Measurements from ENCODE around the gene CEP41.

Gene CEP41

GRCh38 chr7:130346941-130347340 is 93.9 kb downstream of the CEP41 start:
- DNase-seq, result no peak

- DNase-seq, result no peak
These were observed 94.5 kb downstream of the CEP41 start for GRCh38 chr7:130346177-130346905.

- no peak for DNase-seq
These were observed 95.1 kb downstream of the CEP41 start for GRCh38 chr7:130345725-130346124.

- DNase-seq, result no peak
These were observed 95.7 kb downstream of the CEP41 start for GRCh38 chr7:130345136-130345535.

GRCh38 chr7:130344271-130344866 is 96.4 kb downstream of the CEP41 start, which contains the start of gene CPA5:
Gene CPA5 (plus strand): TSS chr7:130344816. CDS start chr7:130346486, 1,670 bp downstream.
- no peak for DNase-seq

Measured in stimulated activated naive CD4-positive, alpha-beta T cell (primary cell).